ENCODE data around the gene POC5.

POC5 gene

GRCh38 chr5:75659791-75660450, 57.3 kb downstream of the POC5 start:
- no peak for DNase-seq

- DNase-seq: no peak
Measured at GRCh38 chr5:75656311-75657003, 60.8 kb downstream of the POC5 start.

- DNase-seq: no peak
Measured at GRCh38 chr5:75654693-75655295, 62.4 kb downstream of the POC5 start.

DNA sequence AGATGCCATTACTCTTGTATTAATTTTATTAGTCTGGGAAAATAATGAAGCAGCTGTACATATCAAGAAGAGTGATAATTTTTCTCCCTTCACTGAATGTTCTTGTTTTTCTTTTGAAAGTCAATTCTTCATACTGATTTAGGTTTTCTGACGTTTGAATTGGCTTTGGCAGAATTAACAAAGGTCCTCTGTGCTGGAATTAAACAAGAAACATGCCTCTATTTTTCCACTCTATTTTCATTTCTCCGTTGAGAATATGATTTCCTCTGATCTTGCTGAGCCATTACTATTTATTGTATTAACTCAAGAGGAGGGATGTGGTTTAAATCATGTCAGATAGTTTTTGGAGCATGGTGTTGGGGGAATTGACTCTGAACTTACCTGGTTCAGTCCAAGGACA, 63.7 kb downstream of the POC5 start:
- no peak for DNase-seq

DNA sequence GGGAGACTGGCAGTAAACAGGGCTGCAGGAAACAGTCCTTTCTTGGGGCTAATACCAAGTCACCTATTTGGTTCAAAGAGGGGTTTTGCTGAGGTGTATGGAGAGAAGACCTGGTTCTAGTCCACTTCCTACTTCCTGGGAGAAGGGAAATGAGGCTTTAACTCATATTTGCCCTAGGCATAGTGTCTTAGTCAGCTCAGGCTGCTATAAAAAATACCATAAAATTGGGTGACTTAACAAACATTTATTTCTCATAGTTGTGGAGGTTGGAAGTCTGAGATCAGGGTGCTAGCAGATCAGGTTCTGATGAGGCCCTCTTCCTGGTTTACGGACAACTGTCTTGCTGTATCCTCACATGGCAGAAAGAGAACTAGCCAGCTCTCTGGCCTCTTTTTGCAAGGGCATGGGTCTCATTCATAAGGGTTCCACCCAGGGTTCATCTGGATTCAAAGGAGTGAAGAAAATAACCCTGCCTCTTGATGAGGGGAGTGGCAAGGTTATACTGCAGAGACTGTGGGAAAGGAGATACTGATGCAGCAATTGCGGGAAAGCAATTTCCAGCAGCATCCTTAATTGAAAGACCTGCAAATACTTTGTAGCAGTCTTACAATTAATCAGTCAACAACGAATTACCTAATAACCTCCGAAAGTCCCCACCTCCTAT, 65.5 kb downstream of the POC5 start:
- no peak for DNase-seq

DNA sequence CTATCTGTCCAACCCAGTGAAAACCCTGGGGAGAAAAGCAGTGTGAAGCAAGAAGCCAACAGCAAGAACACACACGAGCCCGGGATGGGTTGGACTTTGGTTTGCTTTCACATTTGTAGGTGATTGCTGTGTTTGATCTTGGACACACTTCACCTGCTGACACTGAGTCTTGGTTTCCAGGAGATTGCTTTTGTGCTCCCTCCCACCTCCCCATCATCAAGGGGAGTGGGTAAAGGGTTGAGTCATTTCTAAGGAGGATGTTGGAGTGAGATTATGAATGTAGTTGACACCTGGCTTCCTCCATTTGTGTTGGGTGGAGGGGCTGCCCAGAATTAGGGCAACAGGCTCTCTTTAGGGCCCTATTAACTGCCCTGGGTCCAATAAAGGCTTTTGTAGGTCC, 68.5 kb downstream of the POC5 start:
- no peak for DNase-seq

- no peak for DNase-seq
Measured at GRCh38 chr5:75640826-75641225, 76.4 kb downstream of the POC5 start.

GRCh38 chr5:75640395-75640794, 76.8 kb downstream of the POC5 start:
- DNase-seq: peak; percentile 6 to 39

DNA sequence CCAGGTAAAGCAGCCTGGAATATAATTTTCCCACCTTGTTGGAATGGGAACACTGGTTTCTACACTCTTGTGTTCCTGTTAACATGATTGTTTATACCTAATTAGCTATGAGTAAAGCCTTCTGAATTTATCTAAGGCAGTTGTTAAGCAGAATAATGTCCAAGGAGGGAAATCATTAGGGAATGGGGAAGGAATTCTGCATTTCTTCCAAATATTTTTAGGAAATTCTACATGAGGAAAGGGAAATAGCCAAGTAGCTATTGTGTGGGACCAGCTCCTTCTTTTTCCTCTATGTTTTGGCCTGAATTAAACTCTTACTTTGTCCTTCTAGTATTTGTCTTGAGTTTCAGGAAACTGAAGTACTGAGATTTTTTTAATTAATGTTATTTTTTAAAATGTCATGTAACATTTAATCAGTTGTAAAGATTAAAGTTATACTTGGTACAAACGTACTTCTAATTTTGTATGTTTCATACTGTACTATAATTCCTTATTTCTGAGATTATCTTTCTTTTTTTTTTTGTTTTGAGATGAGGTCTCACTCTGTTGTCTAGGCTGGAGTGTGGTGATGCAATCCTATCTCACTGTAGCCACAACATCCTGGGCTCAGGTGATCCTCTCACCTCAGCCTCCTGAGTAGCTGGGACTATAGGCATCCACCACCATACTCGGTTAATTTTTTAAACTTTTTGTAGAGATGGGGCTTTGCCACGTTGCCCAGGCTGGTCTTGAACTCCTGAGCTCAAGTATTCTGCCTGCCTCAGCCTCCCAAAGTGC, 77.5 kb downstream of the POC5 start:
- DNase-seq: no peak

- no peak for DNase-seq
Measured at GRCh38 chr5:75637949-75638348, 79.3 kb downstream of the POC5 start.

- no peak for DNase-seq
Measured at GRCh38 chr5:75632321-75632720, 84.9 kb downstream of the POC5 start.

- DNase-seq: no peak
Measured at GRCh38 chr5:75630875-75631274, 86.4 kb downstream of the POC5 start.

- DNase-seq: no peak
Measured at GRCh38 chr5:75627801-75628200, 89.4 kb downstream of the POC5 start.

DNA sequence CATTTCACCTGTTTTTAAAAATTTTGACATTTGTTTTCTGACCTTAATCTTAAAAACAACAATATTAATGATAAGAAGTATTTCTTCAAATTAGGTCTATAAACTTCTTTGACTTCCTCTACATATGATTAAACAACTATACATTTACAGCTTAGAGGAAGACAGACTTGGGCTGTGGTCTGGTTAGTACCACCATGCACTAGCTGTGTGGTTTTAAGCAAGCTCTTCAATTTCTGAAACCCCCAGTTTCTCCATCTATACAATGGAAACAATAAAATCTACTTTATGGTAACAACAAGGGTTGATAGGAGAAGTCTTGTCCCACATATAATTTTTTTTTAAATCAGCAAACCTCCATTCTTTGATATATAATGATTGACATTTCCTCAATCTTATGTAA, 90.3 kb downstream of the POC5 start:
- no peak for DNase-seq

Measured in SW 1271 (cell line).